Progenitor cell of endocrine pancreas (in vitro differentiated cells): Measurements from ENCODE around the gene BDKRB2. TPM values are rescaled to one million over a fixed set of nuclear protein-coding genes. Genes with fewer than 3 reads are reported as not detected.

ENCODE experiments used
- DNase-seq: peaks from one replicate; pipeline ENCODE4 v3.0.0; 2021; ENCODE audit warnings: low spot score; ENCODE audit not compliant: unreplicated experiment
- H3K27ac Mint-ChIP-seq: 2 replicates; pipeline ENCODE4 v1.8.0; 2021; ENCODE audit warnings: mild to moderate bottlenecking, moderate library complexity, mixed read lengths
- H3K27me3 Mint-ChIP-seq: 2 replicates; pipeline ENCODE4 v1.8.0; 2021; ENCODE audit warnings: mixed read lengths
- H3K36me3 Mint-ChIP-seq: 2 replicates; pipeline ENCODE4 v1.8.0; 2022; ENCODE audit warnings: mixed read lengths; ENCODE audit not compliant: insufficient read depth
- H3K4me1 Mint-ChIP-seq: 2 replicates; pipeline ENCODE4 v1.8.0; 2021; ENCODE audit warnings: low read depth, mixed read lengths
- H3K4me3 Mint-ChIP-seq: 2 replicates; pipeline ENCODE4 v1.8.0; 2021; ENCODE audit warnings: low read depth, mild to moderate bottlenecking, moderate library complexity, mixed read lengths
- H3K9me3 Mint-ChIP-seq: 2 replicates; pipeline ENCODE4 v1.8.0; 2021; ENCODE audit warnings: low read depth, mixed read lengths
- total RNA-seq: library from RNA; stranded (reverse); gene quantifications from 2 replicates; pipeline ENCODE4 v1.2.1, GENCODE V29; 2021
- TF ChIP-seq, protein P1 (sequence below): fragments of 200-600 bp; sonication (generic); IDR thresholded peaks from one replicate; pipeline ENCODE4 v1.5.0; 2021; ENCODE audit warnings: antibody characterized with exemption, mild to moderate bottlenecking; ENCODE audit not compliant: unreplicated experiment

BDKRB2 gene
- total RNA-seq, 1 donor from 2014 or later: 0.36 TPM

DNA sequence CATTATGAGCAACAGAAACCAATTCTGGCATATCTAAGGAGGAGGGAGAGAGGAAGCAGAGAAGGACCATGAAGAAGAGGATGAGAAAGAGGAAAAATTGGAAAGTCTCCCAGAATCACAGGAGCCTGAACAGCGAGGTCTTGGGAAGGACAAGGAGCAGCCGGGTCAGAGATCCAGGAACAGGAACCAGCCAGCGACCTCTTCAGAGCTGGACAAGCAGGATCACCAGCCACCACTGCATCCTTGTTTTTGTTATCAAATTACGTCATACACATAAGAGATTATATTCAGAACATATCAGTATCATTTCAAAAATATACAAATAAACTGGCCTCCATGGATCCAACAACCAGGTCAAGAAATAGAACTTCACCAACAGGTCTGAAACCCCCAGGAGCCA is 22.1 kb upstream of the BDKRB2 start:
- no peak for DNase-seq
- Mint-ChIP-seq H3K27ac (no peak overlapping the region), H3K9me3 (no peaks in the 10 kb centered on the region), H3K4me1 (peaks cover 2% of the 10 kb centered on the region), H3K27me3 (peaks cover 12% of the 10 kb centered on the region), H3K36me3 (no peaks in the 10 kb centered on the region), H3K4me3 (no peak overlapping the region)
- TF ChIP-seq, protein P1, sequence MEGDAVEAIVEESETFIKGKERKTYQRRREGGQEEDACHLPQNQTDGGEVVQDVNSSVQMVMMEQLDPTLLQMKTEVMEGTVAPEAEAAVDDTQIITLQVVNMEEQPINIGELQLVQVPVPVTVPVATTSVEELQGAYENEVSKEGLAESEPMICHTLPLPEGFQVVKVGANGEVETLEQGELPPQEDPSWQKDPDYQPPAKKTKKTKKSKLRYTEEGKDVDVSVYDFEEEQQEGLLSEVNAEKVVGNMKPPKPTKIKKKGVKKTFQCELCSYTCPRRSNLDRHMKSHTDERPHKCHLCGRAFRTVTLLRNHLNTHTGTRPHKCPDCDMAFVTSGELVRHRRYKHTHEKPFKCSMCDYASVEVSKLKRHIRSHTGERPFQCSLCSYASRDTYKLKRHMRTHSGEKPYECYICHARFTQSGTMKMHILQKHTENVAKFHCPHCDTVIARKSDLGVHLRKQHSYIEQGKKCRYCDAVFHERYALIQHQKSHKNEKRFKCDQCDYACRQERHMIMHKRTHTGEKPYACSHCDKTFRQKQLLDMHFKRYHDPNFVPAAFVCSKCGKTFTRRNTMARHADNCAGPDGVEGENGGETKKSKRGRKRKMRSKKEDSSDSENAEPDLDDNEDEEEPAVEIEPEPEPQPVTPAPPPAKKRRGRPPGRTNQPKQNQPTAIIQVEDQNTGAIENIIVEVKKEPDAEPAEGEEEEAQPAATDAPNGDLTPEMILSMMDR: no peak

- TF ChIP-seq, protein P1: no peak
Measured at GRCh38 chr14:96184737-96185136, 19.9 kb upstream of the BDKRB2 start.

DNA sequence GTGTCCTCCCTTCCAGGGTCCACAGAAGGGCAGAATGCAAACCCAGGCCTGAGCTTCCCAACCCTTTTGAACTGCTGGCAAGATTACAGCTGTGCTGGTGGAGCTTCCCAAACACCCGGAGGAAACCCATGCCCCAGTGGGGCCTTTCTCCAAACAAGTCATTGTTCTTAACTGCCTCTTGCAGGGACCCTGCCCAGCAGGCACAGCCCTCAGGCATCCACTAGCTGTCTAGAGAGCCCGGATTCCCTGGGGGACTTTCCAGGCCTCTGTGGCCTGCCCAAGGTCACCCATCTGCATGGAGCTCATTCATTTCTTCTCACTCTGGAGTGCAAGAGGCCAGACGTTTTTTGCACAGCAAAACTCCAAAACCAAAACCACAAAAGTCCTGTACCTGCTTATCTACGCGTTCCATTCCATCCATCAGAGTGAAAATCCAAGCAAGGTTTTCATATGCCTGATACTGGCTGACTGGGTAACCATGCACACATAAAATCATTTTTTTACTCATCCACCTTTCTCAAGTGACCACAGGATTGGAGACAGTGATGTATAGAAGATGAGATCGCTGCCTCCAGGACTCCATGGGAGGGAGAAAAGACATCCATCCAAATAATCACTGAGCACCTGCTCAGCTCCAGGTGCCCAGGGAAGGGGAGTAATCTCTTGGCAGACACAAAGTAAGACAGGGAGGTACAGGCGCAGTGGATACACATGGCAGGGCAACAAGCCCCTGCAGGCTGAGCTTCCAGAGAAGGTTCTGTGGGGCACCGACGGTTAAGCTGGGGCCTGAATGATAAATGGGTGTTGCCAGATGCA is 17.2 kb upstream of the BDKRB2 start:
- H3K4me1 Mint-ChIP-seq: peaks cover 1% of the 10 kb centered on the region
- TF ChIP-seq, protein P1: no peak
- H3K4me3 Mint-ChIP-seq: no peak overlapping the region
- H3K27ac Mint-ChIP-seq: no peak overlapping the region
- no peaks in the 10 kb centered on the region for H3K36me3 Mint-ChIP-seq
- H3K9me3 Mint-ChIP-seq: no peaks in the 10 kb centered on the region
- H3K27me3 Mint-ChIP-seq: peaks cover 18% of the 10 kb centered on the region
- no peak for DNase-seq

More at GRCh38 chr14:96184737-96185136, 19.9 kb upstream of the BDKRB2 start:
- Mint-ChIP-seq H3K9me3 (no peaks in the 10 kb centered on the region), H3K27ac (peak overlapping the region; percentile 8), H3K36me3 (no peaks in the 10 kb centered on the region), H3K4me1 (peaks cover 2% of the 10 kb centered on the region), H3K4me3 (no peak overlapping the region), H3K27me3 (peaks cover 22% of the 10 kb centered on the region)
- no peak for DNase-seq

- no peak overlapping the region for H3K27ac Mint-ChIP-seq
- TF ChIP-seq, protein P1: no peak
- H3K27me3 Mint-ChIP-seq: peaks cover 26% of the 10 kb centered on the region
- peaks cover 3% of the 10 kb centered on the region for H3K4me1 Mint-ChIP-seq
- no peaks in the 10 kb centered on the region for H3K36me3 Mint-ChIP-seq
- no peak for DNase-seq
- no peaks in the 10 kb centered on the region for H3K9me3 Mint-ChIP-seq
- H3K4me3 Mint-ChIP-seq: no peak overlapping the region
Measured at GRCh38 chr14:96189281-96189711, 15.3 kb upstream of the BDKRB2 start.

DNA sequence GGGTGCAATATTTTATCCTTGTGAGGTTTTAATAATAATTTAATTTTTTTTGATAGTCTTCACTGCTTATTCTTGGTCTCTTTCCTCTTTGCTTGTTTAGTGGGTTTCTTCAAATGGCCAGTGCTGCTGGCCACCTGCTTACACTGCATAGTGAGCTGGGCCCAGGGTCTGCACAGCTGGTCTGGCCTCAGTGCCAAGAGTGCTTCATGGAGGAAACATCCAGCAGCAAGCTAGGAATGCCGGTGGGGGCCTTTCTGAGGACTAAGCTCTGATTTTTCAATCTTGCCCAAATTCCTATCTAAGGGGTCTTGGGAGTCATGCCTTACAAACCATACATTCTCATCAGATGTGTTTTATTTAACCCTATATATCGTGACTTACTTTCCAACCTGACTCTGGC is 13.3 kb upstream of the BDKRB2 start:
- no peak overlapping the region for H3K27ac Mint-ChIP-seq
- H3K36me3 Mint-ChIP-seq: no peaks in the 10 kb centered on the region
- peaks cover 26% of the 10 kb centered on the region for H3K27me3 Mint-ChIP-seq
- H3K4me1 Mint-ChIP-seq: peaks cover 12% of the 10 kb centered on the region
- peaks cover 4% of the 10 kb centered on the region for H3K9me3 Mint-ChIP-seq
- H3K4me3 Mint-ChIP-seq: no peak overlapping the region
- TF ChIP-seq, protein P1: no peak
- DNase-seq: no peak
